Natural killer cell (primary cell): ENCODE measurements around the gene MAN1A1. TPM values are rescaled to one million over a fixed set of nuclear protein-coding genes. Genes with fewer than 3 reads are reported as not detected.

ENCODE experiments used
- ATAC-seq, 3 donors: fragments of 150-1000 bp in 2 of 3; fragments of 200-7000 bp in 1 of 3; cut with Tn5 transposase; 1 replicate in 1 of 3; 2 replicates in 2 of 3; pipeline ENCODE4 v1.10.0; 2021; ENCODE audit warnings: mild to moderate bottlenecking in 2 of 3, moderate library complexity in 2 of 3
- DNase-seq, 2 donors: peaks; one replicate each; pipeline versions ENCODE4 v3.0.0 to v3.0.0-alpha.2; 2013 to 2021; ENCODE audit warnings: mixed read lengths in 1 of 2
- H3K27ac ChIP-seq: one replicate; pipeline ENCODE4 v1.5.1; 2013; ENCODE audit warnings: mild to moderate bottlenecking, low read length
- H3K27me3 ChIP-seq: one replicate; pipeline ENCODE4 v1.6.1; 2013; ENCODE audit warnings: low read length; ENCODE audit not compliant: control insufficient read depth, insufficient read depth
- H3K36me3 ChIP-seq: one replicate; pipeline ENCODE4 v1.6.1; 2013; ENCODE audit warnings: low read length; ENCODE audit not compliant: control insufficient read depth, insufficient read depth
- H3K4me1 ChIP-seq: one replicate; pipeline ENCODE4 v1.6.1; 2013; ENCODE audit warnings: low read length; ENCODE audit not compliant: control insufficient read depth, insufficient read depth
- H3K4me3 ChIP-seq: one replicate; pipeline ENCODE4 v1.5.1; 2013; ENCODE audit warnings: low read length
- H3K9me3 ChIP-seq: one replicate; pipeline ENCODE4 v1.6.1; 2013; ENCODE audit warnings: low read length; ENCODE audit not compliant: control insufficient read depth, insufficient read depth
- H3K27ac Mint-ChIP-seq, 2 donors: one replicate each; pipeline ENCODE4 v1.8.0; 2022; ENCODE audit warnings: mild to moderate bottlenecking in 2 of 2, mixed read lengths in 2 of 2, moderate library complexity in 1 of 2
- H3K27me3 Mint-ChIP-seq, 2 donors: one replicate each; pipeline ENCODE4 v1.8.0; 2022; ENCODE audit warnings: low read depth in 2 of 2, mixed read lengths in 2 of 2
- H3K36me3 Mint-ChIP-seq: one replicate; pipeline ENCODE4 v1.8.0; 2022; ENCODE audit warnings: mixed read lengths
- H3K4me1 Mint-ChIP-seq, 2 donors: one replicate each; pipeline ENCODE4 v1.8.0; 2022; ENCODE audit warnings: mixed read lengths in 2 of 2
- H3K4me3 Mint-ChIP-seq: one replicate; pipeline ENCODE4 v1.8.0; 2022; ENCODE audit warnings: mild to moderate bottlenecking, moderate library complexity, mixed read lengths
- H3K9me3 Mint-ChIP-seq, 2 donors: one replicate each; pipeline ENCODE4 v1.8.0; 2022; ENCODE audit warnings: mixed read lengths in 2 of 2
- CTCF ChIP-seq: fragments of 200-600 bp; IDR thresholded peaks from one replicate; pipeline ENCODE4 v1.8.0; 2022; ENCODE audit warnings: antibody characterized with exemption
- WGBS: methylation state at CpG from one replicate; pipeline ENCODE4 v1.1.7; 2013; ENCODE audit warnings: missing lambda C conversion rate; ENCODE audit not compliant: insufficient coverage; 5-methylcytosine and 5-hydroxymethylcytosine counted together
- intact Hi-C: fragments of 100-400 bp; cut with micrococcal nuclease; formaldehyde crosslinking; loops from one replicate; pipeline ENCODE4 v1.14.2; 2022
- total RNA-seq, 4 donors: library from RNA; stranded (reverse); fragments of 120-200 nt in 1 of 4; gene quantifications; one replicate each; pipeline versions ENCODE4 v1.2.3 to v1.2.4, GENCODE V29; 2013 to 2022

The MAN1A1 gene
- total RNA-seq, 3 donors from 2014 or later (not counting 1 experiment from before 2014, with no cell fraction given) = 45.6 to 54.6 (median 53.6) TPM

GRCh38 chr6:119195204-119195603 lies 154.4 kb downstream of the MAN1A1 start:
- Mint-ChIP-seq H3K27me3 (no peaks in the 10 kb centered on the region), H3K4me3 (no peak overlapping the region), H3K9me3 (no peaks in the 10 kb centered on the region), H3K36me3 (peaks cover 7% of the 10 kb centered on the region), H3K4me1 (peaks cover 6 to 38% of the 10 kb centered on the region in 2 donors), H3K27ac (peak overlapping the region in 1 of 2 donors; percentile 43)
- intact Hi-C loops = no loop called here
- ATAC-seq (no peak), DNase-seq (no peak)
- H3K9me3 ChIP-seq = no peaks in the 10 kb centered on the region
- TF ChIP-seq CTCF = no peak
- H3K27ac ChIP-seq = no peak overlapping the region
- 91% methylated on average over 2 of the region's 2 CpGs for WGBS
- no peak overlapping the region for H3K4me3 ChIP-seq
- H3K27me3 ChIP-seq = no peaks in the 10 kb centered on the region
- peaks cover 19% of the 10 kb centered on the region for H3K36me3 ChIP-seq
- H3K4me1 ChIP-seq = no peaks in the 10 kb centered on the region

- H3K27me3 ChIP-seq = no peaks in the 10 kb centered on the region
- H3K27ac ChIP-seq = no peak overlapping the region
- no peak for DNase-seq
- peak overlapping the region in 1 of 2 donors; percentile 94 for H3K27ac Mint-ChIP-seq
- no peaks in the 10 kb centered on the region for H3K9me3 ChIP-seq
- no peak overlapping the region for H3K4me3 Mint-ChIP-seq
- peaks cover 23% of the 10 kb centered on the region for H3K36me3 ChIP-seq
- H3K4me1 Mint-ChIP-seq = peaks cover 6 to 38% of the 10 kb centered on the region in 2 donors
- no peak for ATAC-seq
- H3K27me3 Mint-ChIP-seq = no peaks in the 10 kb centered on the region
- intact Hi-C loops = no loop called here
- TF ChIP-seq CTCF = no peak
- no peaks in the 10 kb centered on the region for H3K9me3 Mint-ChIP-seq
- peaks cover 7% of the 10 kb centered on the region for H3K36me3 Mint-ChIP-seq
- no peaks in the 10 kb centered on the region for H3K4me1 ChIP-seq
- no peak overlapping the region for H3K4me3 ChIP-seq
These were observed 155.9 kb downstream of the MAN1A1 start for GRCh38 chr6:119193707-119194106.

GRCh38 chr6:119192200-119192599 lies 157.4 kb downstream of the MAN1A1 start:
- no peak for TF ChIP-seq CTCF
- Mint-ChIP-seq H3K4me1 (peaks cover 2 to 42% of the 10 kb centered on the region in 2 donors), H3K36me3 (peaks cover 13% of the 10 kb centered on the region), H3K4me3 (peak overlapping the region; percentile 60), H3K27ac (peak overlapping the region in 1 of 2 donors; percentile 94), H3K27me3 (no peaks in the 10 kb centered on the region), H3K9me3 (no peaks in the 10 kb centered on the region)
- no peak overlapping the region for H3K4me3 ChIP-seq
- intact Hi-C loops = no loop called here
- no peaks in the 10 kb centered on the region for H3K9me3 ChIP-seq
- peaks cover 2% of the 10 kb centered on the region for H3K4me1 ChIP-seq
- no peaks in the 10 kb centered on the region for H3K27me3 ChIP-seq
- H3K27ac ChIP-seq = peak overlapping the region; percentile 60
- peaks cover 27% of the 10 kb centered on the region for H3K36me3 ChIP-seq
- ATAC-seq (peak in 1 of 3 donors; percentile 98), DNase-seq (peak in 1 of 2 donors; percentile 22)
- WGBS = 60% methylated on average over 3 of the region's 3 CpGs

GRCh38 chr6:119190176-119190575 lies 159.4 kb downstream of the MAN1A1 start:
- peaks cover 29% of the 10 kb centered on the region for H3K36me3 ChIP-seq
- H3K36me3 Mint-ChIP-seq = peaks cover 12% of the 10 kb centered on the region
- 100% methylated on average over 1 of the region's 1 CpG for WGBS

More at GRCh38 chr6:119190176-119190575, 159.4 kb downstream of the MAN1A1 start:
- H3K4me3 ChIP-seq = no peak overlapping the region
- intact Hi-C loops = no loop called here
- no peak overlapping the region for H3K27ac ChIP-seq
- H3K4me1 ChIP-seq = peaks cover 2% of the 10 kb centered on the region
- TF ChIP-seq CTCF = no peak
- H3K27me3 ChIP-seq = no peaks in the 10 kb centered on the region
- ATAC-seq (no peak), DNase-seq (no peak)
- Mint-ChIP-seq H3K27me3 (no peaks in the 10 kb centered on the region), H3K9me3 (no peaks in the 10 kb centered on the region), H3K27ac (peak overlapping the region in 1 of 2 donors; percentile 29), H3K4me1 (peaks cover 7 to 30% of the 10 kb centered on the region in 2 donors), H3K4me3 (no peak overlapping the region)
- H3K9me3 ChIP-seq = no peaks in the 10 kb centered on the region
